Activated naive CD4-positive, alpha-beta T cell treated with Interleukin-2 at 50 U/mL for 16 hours (primary cell): ENCODE results near the gene LGALS3.

ENCODE experiments used
- DNase-seq: peaks from one replicate; pipeline ENCODE4 v3.0.0-alpha.2; 2020

The LGALS3 gene

GRCh38 chr14:55136241-55136640 lies 7.2 kb downstream of the LGALS3 start:
- no peak for DNase-seq

- DNase-seq, result no peak
Observed at GRCh38 chr14:55136885-55137786, 8.1 kb downstream of the LGALS3 start.

GRCh38 chr14:55138091-55138490 lies 9.0 kb downstream of the LGALS3 start:
- no peak for DNase-seq

GRCh38 chr14:55139141-55139540 lies 10.1 kb downstream of the LGALS3 start:
- no peak for DNase-seq

- DNase-seq, result no peak
Observed at GRCh38 chr14:55139696-55140509, 10.9 kb downstream of the LGALS3 start.

GRCh38 chr14:55141825-55142224 lies 12.8 kb downstream of the LGALS3 start:
- DNase-seq, result no peak

- no peak for DNase-seq
Observed at GRCh38 chr14:55142466-55142865, 13.4 kb downstream of the LGALS3 start.

- no peak for DNase-seq
Observed at GRCh38 chr14:55146425-55146824, 17.4 kb downstream of the LGALS3 start.

GRCh38 chr14:55151601-55152000 lies 22.5 kb downstream of the LGALS3 start:
- no peak for DNase-seq

- DNase-seq, result no peak
Observed at GRCh38 chr14:55152052-55152753, 23.2 kb downstream of the LGALS3 start.

- no peak for DNase-seq
Observed at GRCh38 chr14:55153951-55154350, 24.9 kb downstream of the LGALS3 start.

GRCh38 chr14:55157080-55157479 lies 28.0 kb downstream of the LGALS3 start:
- DNase-seq, result no peak

GRCh38 chr14:55158412-55158811 lies 29.4 kb downstream of the LGALS3 start:
- DNase-seq, result no peak

- no peak for DNase-seq
Observed at GRCh38 chr14:55160989-55161388, 31.9 kb downstream of the LGALS3 start.

- DNase-seq, result no peak
Observed at GRCh38 chr14:55170526-55170925, 41.5 kb downstream of the LGALS3 start.

GRCh38 chr14:55180006-55180405 lies 51.0 kb downstream of the LGALS3 start:
- no peak for DNase-seq

GRCh38 chr14:55180434-55180833 lies 51.4 kb downstream of the LGALS3 start:
- DNase-seq, result no peak

- no peak for DNase-seq
Observed at GRCh38 chr14:55188686-55189295, 59.7 kb downstream of the LGALS3 start.

- no peak for DNase-seq
Observed at GRCh38 chr14:55190906-55191202, 61.8 kb downstream of the LGALS3 start.

GRCh38 chr14:55191203-55192053 lies 62.4 kb downstream of the LGALS3 start, which contains the start of gene DLGAP5:
DLGAP5 (minus strand) TSS chr14:55191585; CDS start chr14:55189179, 2,406 bp downstream.
- peak; percentile 90 for DNase-seq

GRCh38 chr14:55192054-55192621 lies 63.1 kb downstream of the LGALS3 start:
- DNase-seq, result no peak
